Right lobe of liver (tissue), 6 donors: Measurements from ENCODE around the gene INAVA. TPM values are rescaled to one million over a fixed set of nuclear protein-coding genes. Genes with fewer than 3 reads are reported as not detected.

Experiments
- ATAC-seq, 4 donors: fragments of 200-7000 bp; cut with Tn5 transposase; one replicate each; pipeline ENCODE4 v1.9.1; 2020; ENCODE audit warnings: mild to moderate bottlenecking in 4 of 4, moderate library complexity in 4 of 4
- DNase-seq, 3 donors: peaks; one replicate each; pipeline ENCODE4 v3.0.0-alpha.2; 2020
- H3K27ac ChIP-seq, 3 donors: fragments of 200-600 bp; one replicate each; pipeline ENCODE4 v1.8.0; 2022
- H3K27me3 ChIP-seq, 2 donors: fragments of 200-600 bp; one replicate each; pipeline ENCODE4 v1.8.0; 2022
- H3K36me3 ChIP-seq, 4 donors: fragments of 200-600 bp; sonication (generic) in 1 of 4; one replicate each; pipeline versions ENCODE4 v1.5.1 to v1.8.0; 2017 to 2022; ENCODE audit warnings: control low read depth in 1 of 4
- H3K4me1 ChIP-seq, 4 donors: fragments of 200-600 bp; sonication (generic) in 1 of 4; one replicate each; pipeline versions ENCODE4 v1.5.1 to v1.8.0; 2017 to 2022; ENCODE audit warnings: control low read depth in 1 of 4
- H3K4me3 ChIP-seq, 3 donors: fragments of 200-600 bp; one replicate each; pipeline ENCODE4 v1.8.0; 2022
- H3K9me3 ChIP-seq, 4 donors: fragments of 200-600 bp; sonication (generic) in 1 of 4; one replicate each; pipeline versions ENCODE4 v1.5.1 to v1.8.0; 2017 to 2022; ENCODE audit warnings: control low read depth in 1 of 4
- POLR2A ChIP-seq: fragments of 450-650 bp; IDR thresholded peaks from one replicate; pipeline ENCODE4 v1.6.1; 2017; ENCODE audit warnings: antibody characterized with exemption, mild to moderate bottlenecking
- WGBS: methylation state at CpG from one replicate; pipeline ENCODE4 v1.1.6; 2018; ENCODE audit warnings: low coverage, low lambda C conversion rate; ENCODE audit not compliant: insufficient coverage; ENCODE audit errors: missing lambda C conversion rate; 5-methylcytosine and 5-hydroxymethylcytosine counted together
- intact Hi-C, 2 donors: fragments of 100-400 bp; cut with DNase I; formaldehyde crosslinking; loops; one replicate each; pipeline versions ENCODE4 v1.11.2 to v1.14.1; 2022
- total RNA-seq, 6 experiments: library from RNA; depleted of rRNA in 2 of 6; stranded (reverse); fragments of >200 nt in 2 of 6; fragmentation: NEBNext Ultra II Directional in 3 of 6; extraction: Animal tissue kit (Norgen Biotek cat#: 25700) in 3 of 6; gene quantifications; one replicate each; pipeline versions ENCODE4 v1.1.0 to v1.2.4, GENCODE V29; 2016 to 2023
- TF ChIP-seq, protein P1 (sequence below), 4 donors: fragments of 200-600 bp in 3 of 4; fragments of 450-650 bp in 1 of 4; IDR thresholded peaks; one replicate each; pipeline versions ENCODE4 v1.5.1 to v1.8.0; 2016 to 2022; ENCODE audit warnings: antibody characterized with exemption in 4 of 4, mild to moderate bottlenecking in 2 of 4
- donor health status: DM: no; HTN: yes; CAD: no.
- donor health status: DM: no; HTN: no; CAD: no.
- donor health status: DM: no; HTN: no; CAD: no.
- donor health status: DM: no; HTN: yes; CAD: no.
- donor health status: DM: no; HTN: yes; CAD: no.

The INAVA gene
- total RNA-seq, 6 experiments from 2014 or later: 0.29 to 0.55 (median 0.41) TPM

DNA sequence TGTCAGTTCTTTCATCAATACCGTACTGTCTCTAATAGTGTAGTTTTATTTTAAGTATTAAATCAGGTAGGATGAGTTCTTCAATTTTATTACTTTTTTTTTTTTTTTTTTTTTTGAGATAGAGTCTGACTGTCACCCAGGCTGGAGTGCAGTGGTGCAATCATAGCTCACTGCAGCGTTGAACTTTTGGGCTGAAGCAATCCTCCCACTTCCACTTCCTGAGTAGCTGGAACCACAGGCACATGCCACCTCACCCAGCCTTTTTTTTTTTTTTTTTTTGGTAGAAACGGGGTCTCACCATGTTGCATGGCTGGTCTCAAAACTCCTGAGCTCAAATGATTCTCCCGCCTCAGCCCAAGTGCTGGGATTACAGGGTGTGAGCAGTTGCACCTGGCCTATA, 44.3 kb downstream of the INAVA start:
- 52% methylated on average over 4 of the region's 4 CpGs for WGBS
- no peak for DNase-seq
- Histone ChIP-seq H3K4me3 (no peak overlapping the region), H3K27me3 (no peaks in the 10 kb centered on the region), H3K36me3 (no peaks in the 10 kb centered on the region), H3K9me3 (no peaks in the 10 kb centered on the region), H3K27ac (no peak overlapping the region), H3K4me1 (no peaks in the 10 kb centered on the region)
- intact Hi-C loops: no loop called here
- no peak for TF ChIP-seq POLR2A
- TF ChIP-seq, protein P1, sequence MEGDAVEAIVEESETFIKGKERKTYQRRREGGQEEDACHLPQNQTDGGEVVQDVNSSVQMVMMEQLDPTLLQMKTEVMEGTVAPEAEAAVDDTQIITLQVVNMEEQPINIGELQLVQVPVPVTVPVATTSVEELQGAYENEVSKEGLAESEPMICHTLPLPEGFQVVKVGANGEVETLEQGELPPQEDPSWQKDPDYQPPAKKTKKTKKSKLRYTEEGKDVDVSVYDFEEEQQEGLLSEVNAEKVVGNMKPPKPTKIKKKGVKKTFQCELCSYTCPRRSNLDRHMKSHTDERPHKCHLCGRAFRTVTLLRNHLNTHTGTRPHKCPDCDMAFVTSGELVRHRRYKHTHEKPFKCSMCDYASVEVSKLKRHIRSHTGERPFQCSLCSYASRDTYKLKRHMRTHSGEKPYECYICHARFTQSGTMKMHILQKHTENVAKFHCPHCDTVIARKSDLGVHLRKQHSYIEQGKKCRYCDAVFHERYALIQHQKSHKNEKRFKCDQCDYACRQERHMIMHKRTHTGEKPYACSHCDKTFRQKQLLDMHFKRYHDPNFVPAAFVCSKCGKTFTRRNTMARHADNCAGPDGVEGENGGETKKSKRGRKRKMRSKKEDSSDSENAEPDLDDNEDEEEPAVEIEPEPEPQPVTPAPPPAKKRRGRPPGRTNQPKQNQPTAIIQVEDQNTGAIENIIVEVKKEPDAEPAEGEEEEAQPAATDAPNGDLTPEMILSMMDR (IDR thresholded peaks at IDR 0.05): no peak
- peak in 2 of 4 donors; percentile 37 to 56 for ATAC-seq

DNA sequence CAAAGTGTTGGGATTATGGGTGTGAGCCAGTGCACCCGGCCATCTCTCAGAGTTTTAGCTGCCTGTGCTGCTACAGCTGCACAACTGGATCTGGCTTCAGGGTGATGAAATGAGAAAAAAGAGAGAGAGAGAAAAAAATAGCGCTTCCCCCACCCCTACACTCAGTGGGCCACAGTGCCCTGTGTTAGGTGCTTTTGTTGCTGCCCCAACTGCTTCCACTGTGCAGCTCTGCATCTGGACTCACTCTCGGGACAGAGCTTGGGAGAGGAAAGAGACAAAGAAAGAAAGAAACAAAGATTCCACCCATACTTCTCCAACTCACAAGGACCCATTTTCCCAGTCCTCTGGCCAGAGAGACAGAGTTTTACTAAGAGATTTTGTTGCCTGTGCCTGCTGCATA, 50.4 kb downstream of the INAVA start:
- no peak for ATAC-seq
- Histone ChIP-seq H3K4me3 (no peak overlapping the region), H3K27ac (no peak overlapping the region), H3K27me3 (no peaks in the 10 kb centered on the region), H3K36me3 (no peaks in the 10 kb centered on the region), H3K9me3 (no peaks in the 10 kb centered on the region), H3K4me1 (no peaks in the 10 kb centered on the region)
- DNase-seq: no peak
- WGBS: 54% methylated on average over 3 of the region's 3 CpGs
- intact Hi-C loops: no loop called here
- TF ChIP-seq POLR2A: no peak

DNA sequence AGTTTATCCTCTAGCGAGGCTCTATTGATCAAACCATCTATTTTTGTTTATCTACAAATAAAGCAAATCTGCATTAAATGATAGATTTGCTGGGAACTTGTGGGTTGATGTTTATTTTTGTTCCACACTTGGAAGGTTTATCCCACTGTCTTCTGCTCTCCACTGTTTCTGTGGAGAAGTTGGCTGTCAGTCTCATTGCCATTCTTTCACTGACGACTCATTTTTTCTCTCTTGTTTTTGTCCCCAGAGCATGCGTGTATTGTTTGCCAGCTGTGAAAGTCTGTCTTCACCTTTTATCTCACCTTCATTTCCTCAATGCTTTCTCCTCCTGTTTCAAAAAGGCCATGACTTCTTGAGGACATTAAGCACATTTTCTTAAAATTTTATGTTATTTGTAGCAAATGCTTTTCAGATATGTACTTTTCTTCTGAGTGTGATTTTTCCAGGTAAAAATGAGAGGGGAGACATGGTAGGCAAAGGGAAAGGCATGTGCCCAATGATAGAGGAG, 52.4 kb downstream of the INAVA start:
- intact Hi-C loops: no loop called here
- DNase-seq (no peak), ATAC-seq (no peak)
- Histone ChIP-seq H3K9me3 (no peaks in the 10 kb centered on the region), H3K36me3 (no peaks in the 10 kb centered on the region), H3K4me1 (no peaks in the 10 kb centered on the region), H3K27ac (no peak overlapping the region), H3K4me3 (no peak overlapping the region), H3K27me3 (no peaks in the 10 kb centered on the region)
- WGBS: 65% methylated on average over 3 of the region's 3 CpGs
- TF ChIP-seq, protein P1 (IDR thresholded peaks at IDR 0.05): no peak
- TF ChIP-seq POLR2A: no peak

DNA sequence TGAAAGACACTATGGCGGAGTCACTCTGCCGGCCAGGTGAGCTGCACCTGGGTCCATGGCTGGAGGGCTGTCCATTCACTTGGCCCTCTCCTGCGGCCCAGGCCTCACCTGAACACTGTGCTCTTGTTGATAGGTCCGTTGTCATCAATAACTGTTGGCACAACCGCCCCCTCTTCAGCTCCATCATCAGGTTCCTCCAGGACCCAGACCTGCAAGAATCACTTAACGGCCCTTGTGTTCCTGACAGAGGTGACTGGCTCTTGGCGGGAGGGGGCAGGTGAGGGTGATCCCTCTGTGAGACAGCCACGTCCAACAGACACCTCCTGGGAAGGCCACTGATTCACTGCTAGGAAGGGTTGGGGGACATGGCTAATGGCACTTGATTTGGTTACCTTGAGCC, 54.9 kb downstream of the INAVA start:
- H3K27ac ChIP-seq: no peak overlapping the region
- H3K9me3 ChIP-seq: no peaks in the 10 kb centered on the region
- no peak for TF ChIP-seq POLR2A
- TF ChIP-seq, protein P1 (IDR thresholded peaks at IDR 0.05): no peak
- 80% methylated on average over 3 of the region's 8 CpGs for WGBS
- H3K36me3 ChIP-seq: no peaks in the 10 kb centered on the region
- ATAC-seq (no peak), DNase-seq (no peak)
- H3K27me3 ChIP-seq: no peaks in the 10 kb centered on the region
- no peak overlapping the region for H3K4me3 ChIP-seq
- H3K4me1 ChIP-seq: no peaks in the 10 kb centered on the region
- intact Hi-C loops: no loop called here

DNA sequence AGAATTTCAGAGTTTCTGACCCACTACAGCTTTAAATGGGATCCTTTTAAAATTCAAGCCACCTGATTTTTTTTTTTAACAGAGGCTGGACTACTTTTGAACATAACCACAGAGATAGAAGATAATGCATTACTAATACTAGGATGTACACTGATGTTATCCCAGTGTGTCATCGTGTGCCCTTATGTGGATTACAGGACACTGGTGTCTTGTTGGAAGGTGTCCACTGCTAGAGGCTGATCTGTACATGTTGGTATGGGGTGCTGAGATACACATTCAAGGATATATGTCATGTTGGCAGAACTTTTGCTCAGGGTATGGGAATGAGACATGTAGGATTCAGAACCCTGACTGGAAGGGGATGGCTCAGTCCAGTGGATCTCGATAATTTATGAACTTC, 56.3 kb downstream of the INAVA start:
- DNase-seq: no peak
- Histone ChIP-seq H3K4me3 (no peak overlapping the region), H3K36me3 (no peaks in the 10 kb centered on the region), H3K9me3 (no peaks in the 10 kb centered on the region), H3K27ac (no peak overlapping the region), H3K4me1 (no peaks in the 10 kb centered on the region), H3K27me3 (no peaks in the 10 kb centered on the region)
- WGBS: 60% methylated on average over 2 of the region's 2 CpGs
- no peak for ATAC-seq
- intact Hi-C loops: no loop called here
- TF ChIP-seq, protein P1 (IDR thresholded peaks at IDR 0.05): no peak
- no peak for TF ChIP-seq POLR2A
